ENCODE results near the gene RANBP2.

- TF ChIP-seq CTCF (IDR thresholded peaks at IDR 0.05) (no peak), POLR2A (IDR thresholded peaks at IDR 0.05) (no peak)
Observed at GRCh38 chr2:108835040-108835439, 115.8 kb downstream of the RANBP2 start.
